Lower leg skin (tissue), 3 donors: ENCODE results near the gene ANKRD33B.

Experiments
- POLR2A ChIP-seq, 2 donors: fragments of 450-650 bp; IDR thresholded peaks; one replicate each; pipeline ENCODE4 v1.6.1; 2016 to 2017; ENCODE audit warnings: antibody characterized with exemption in 2 of 2, mild to moderate bottlenecking in 1 of 2, moderate library complexity in 1 of 2
- TF ChIP-seq, protein P1 (sequence below), 3 donors: fragments of 450-650 bp; IDR thresholded peaks; one replicate each; pipeline ENCODE4 v1.5.1; 2016; ENCODE audit warnings: antibody characterized with exemption in 3 of 3, mild to moderate bottlenecking in 3 of 3, moderate library complexity in 2 of 3

DNA sequence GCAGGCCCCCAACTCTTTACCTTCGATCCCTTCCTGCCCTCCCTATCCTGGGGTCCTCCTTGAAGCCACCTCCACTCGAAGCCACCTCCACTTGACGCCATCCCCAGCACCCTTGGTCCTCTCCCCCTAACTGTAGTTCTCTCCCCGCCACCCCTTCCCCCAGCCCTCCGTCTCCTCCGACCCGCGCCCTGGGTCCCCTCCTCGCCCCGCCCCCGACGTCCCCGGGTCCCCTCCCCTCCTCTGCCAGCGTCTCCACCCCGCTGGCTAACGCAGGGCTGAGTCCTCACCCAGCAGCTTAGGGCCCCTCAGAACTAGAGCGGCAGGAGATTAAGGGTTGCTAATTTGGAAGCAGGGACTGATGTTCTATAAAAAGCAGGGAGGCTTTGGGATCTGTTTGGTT lies 30.6 kb upstream of the ANKRD33B start:
- TF ChIP-seq, protein P1, sequence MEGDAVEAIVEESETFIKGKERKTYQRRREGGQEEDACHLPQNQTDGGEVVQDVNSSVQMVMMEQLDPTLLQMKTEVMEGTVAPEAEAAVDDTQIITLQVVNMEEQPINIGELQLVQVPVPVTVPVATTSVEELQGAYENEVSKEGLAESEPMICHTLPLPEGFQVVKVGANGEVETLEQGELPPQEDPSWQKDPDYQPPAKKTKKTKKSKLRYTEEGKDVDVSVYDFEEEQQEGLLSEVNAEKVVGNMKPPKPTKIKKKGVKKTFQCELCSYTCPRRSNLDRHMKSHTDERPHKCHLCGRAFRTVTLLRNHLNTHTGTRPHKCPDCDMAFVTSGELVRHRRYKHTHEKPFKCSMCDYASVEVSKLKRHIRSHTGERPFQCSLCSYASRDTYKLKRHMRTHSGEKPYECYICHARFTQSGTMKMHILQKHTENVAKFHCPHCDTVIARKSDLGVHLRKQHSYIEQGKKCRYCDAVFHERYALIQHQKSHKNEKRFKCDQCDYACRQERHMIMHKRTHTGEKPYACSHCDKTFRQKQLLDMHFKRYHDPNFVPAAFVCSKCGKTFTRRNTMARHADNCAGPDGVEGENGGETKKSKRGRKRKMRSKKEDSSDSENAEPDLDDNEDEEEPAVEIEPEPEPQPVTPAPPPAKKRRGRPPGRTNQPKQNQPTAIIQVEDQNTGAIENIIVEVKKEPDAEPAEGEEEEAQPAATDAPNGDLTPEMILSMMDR (IDR thresholded peaks at IDR 0.05): no peak
- TF ChIP-seq POLR2A (IDR thresholded peaks at IDR 0.05): no peak
